ENCODE measurements around the gene FSTL5.
"Not testable (repeated sequence)": the region's sequence is repeated elsewhere in the genome, so short reads cannot be mapped to it uniquely, and the experiment has no call there.

Gene FSTL5

DNA sequence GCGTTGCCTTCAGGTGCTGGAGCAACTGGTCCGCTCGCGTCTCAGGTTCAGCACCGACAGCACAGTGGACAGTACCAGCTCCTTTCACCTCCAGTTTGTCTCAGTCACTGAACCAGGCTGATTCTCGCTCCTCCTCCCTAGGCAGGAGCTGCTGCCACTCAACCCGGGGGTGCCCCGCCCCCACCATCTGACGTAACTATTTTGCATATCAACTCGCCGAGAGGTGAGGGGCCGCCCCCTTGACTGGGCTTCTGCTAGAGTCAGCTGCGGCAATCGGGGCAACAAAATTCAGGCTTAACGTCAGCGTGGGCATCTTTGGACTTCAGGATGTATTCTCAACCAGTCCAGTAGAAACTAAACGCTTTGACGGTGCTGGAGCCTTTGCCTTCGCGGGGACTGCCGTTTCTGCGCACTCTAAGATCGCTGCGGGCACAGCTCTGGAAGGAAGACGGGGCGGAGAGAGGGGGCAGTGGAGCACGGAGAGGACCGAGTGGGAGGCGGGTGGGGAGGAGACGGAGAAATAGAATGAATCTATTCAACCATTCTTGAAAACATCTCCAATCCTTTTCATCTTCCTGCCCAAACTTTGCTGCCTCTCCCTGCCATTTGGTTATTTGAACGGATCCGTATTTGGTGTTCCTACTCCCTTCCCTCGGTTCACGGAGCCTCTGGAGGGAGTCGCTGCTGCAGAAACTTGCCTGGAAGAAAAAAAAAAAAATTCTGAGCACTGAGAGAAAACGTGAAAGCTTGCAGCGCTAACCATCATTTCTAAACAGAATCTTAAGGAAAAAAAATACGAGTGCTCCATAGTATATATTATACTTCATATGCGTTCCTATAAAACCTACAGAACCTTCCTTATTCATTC lies at the start of gene FSTL5:
Gene FSTL5 (minus strand): TSS at position 109 of the 868 bp plus-strand sequence. CDS start 52,604 bp downstream, outside the sequence.
- DNase-seq: peak; percentile 69 to 95 (median 88)

DNA sequence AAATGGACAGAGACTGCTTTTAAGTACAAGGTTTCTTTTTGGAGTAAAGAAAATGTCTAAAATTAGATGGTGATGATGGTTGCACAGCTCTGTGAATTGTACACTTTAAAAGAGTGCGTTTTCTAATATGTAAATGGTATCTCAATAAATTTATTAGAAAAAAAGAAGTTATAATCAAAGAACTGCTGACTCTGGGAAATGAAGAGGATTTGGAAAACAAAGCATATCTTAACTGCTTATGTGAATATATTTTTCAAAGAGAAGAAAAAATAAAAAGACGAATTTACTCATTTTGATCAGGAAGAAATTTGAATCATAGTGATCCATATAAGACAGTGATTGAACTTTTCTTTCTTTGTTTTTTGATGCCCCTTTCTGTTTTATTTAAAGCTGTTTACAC lies 45.9 kb upstream of the FSTL5 start:
- DNase-seq: no peak
- intact Hi-C loops (cut with DNase I): no loop called here

More for the DNA sequence above, at the start of gene FSTL5:
- intact Hi-C loops (cut with DNase I): no loop called here

DNA sequence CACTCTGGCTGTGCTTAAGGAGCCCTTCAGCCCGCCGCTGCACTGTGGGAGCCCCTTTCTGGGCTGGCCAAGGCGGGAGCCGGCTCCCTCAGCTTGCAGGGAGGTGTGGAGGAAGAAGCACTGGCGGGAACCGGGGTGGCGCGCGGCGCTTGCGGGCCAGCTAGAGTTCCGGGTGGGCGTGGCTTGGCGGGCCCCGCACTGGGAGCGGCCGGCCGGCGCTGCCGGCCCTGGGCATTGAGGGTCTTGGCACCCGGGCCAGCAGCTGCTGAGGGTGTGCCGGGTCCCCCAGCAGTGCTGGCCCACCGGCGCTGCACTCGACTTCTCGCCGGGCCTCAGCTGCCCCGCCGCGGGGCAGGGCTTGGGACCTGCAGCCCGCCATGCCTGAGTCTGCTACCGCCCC lies 39.7 kb upstream of the FSTL5 start:
- intact Hi-C loops (cut with DNase I); DNase-seq: not testable (repeated sequence)

DNA sequence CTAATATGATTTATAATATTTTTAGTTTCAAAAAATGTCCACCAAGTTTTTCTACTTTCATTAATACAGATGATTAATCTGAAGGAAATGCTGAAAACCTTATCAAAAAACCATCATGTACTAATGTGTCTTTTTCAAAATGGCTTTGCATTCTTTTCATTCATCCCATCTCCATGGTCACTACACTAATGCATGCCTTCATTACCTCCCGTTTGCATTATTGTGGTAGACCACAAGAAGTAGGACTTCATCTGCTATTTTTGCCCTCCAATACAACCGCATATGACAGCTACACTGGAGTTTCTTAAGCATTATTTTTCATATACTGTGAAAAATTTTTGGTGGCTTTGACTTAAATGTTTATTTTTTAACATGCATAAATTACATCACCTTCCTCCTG lies 37.9 kb upstream of the FSTL5 start:
- DNase-seq: no peak
- intact Hi-C loops (cut with DNase I): no loop called here

DNA sequence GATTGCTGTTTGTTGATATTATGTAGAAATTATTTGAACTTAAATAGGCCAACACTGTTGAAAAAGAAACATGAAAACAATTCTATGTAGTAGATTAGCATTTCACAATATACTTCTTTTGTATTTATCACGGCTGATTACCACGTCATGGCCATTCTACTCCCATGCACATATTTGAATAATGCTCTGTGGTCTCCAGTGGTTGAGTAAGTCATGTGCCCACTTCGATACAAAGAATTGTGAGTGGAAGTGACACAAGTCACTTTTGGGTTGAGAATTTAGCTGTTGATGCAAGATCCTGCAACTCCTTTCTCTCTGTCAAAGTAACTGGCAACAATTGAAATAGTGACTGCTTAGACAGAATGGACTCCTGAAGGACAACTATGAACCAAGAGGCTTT lies 6.7 kb upstream of the FSTL5 start:
- intact Hi-C loops (cut with DNase I): no loop called here
- no peak for DNase-seq

DNA sequence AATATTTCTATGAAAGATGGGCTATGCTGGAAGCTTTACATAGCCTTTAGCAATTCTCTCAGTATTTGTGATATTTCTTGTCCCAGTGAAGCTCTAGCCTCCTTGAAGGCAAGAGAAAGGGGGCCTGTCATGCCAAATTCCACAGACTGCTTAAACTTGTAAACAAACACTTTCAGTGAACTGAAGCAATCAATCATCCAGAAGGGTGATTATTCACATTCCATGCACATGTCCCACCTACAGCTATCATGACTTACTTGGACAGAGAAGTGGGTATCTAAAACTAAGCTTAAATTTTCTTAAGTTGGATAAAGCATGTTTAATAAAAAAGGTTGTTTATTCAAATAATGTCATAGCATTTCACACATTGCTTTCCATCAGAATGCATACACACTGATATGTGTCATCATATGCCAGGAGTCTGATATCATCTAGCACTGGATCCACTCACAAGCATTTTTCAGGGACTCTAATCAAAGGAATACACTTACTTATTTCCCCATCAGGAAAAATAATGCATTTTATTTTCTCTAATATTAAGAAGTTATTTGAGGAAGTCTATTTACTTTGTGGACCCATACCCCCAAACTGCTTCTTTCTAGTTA lies 1.2 kb upstream of the FSTL5 start:
- no peak for DNase-seq
- intact Hi-C loops (cut with DNase I): no loop called here

DNA sequence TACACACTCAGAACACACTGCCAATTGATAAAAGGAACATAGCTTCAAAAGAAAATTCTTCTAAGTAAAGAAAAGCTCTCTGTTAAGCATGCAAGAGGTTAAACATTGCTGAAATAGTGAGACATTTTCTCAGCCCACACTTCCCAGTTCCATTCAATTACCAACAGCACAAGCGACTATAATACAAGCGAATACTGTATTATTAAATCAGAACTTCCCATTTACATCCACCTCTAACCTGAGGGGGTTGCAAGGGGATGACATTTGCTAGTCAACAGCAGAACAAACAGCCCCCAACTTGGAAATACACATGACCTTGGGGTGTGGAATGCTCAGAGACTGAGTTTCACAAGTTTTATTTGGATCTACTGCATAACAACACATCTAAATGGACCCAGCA lies 1.1 kb downstream of the FSTL5 start:
- DNase-seq: no peak
- intact Hi-C loops (cut with DNase I): no loop called here

DNA sequence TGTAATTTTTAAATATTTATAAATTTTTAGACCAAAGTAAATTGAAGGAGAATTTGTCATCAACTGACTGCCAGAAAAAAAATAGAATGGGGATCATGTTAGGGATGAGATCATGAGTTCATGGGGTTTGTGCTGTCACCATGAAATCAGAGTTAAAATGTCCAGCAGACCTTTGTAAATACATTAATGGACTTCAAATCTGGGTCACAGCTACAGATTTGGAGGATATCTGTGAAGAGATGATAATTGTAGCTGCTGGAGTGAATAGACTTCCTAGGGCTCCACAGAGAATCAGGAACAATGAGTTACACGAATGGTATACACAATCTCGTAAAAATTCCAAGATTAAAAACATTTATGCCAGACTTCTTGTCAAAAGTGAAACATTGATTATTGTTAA lies 6.6 kb downstream of the FSTL5 start:
- no peak for DNase-seq
- intact Hi-C loops (cut with DNase I): no loop called here

DNA sequence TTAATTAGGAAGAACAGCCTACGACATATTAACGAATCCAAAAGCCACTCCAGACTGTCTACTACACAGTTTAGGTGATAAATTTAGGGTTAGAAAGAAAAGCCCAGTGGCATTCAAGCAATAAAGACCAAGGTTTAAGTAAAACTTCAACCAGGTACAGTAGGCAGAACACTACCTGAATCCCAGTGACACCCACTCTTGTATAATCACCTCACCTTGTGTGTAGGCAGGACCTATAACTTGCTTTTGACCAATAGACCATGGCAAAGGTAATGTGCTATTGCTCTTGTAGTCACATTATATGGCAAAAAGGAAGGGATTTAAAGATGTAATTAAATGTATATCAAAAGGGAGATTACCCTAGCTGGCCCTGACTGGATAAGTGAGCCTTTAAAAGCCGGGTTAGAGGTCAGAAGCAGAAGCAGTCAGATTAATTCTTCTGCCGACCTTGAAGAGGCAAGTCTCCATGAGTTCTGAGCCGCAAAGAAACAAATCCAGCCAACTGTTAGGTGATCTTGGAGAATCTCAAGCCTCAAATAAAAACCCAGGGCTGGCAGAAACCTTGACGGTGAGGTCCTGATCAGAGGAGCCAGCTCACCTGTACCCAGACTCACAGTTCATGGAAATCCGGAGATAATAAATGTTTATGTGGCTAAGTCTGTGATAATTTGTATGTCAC lies 8.8 kb downstream of the FSTL5 start:
- intact Hi-C loops (cut with DNase I): no loop called here
- no peak for DNase-seq

DNA sequence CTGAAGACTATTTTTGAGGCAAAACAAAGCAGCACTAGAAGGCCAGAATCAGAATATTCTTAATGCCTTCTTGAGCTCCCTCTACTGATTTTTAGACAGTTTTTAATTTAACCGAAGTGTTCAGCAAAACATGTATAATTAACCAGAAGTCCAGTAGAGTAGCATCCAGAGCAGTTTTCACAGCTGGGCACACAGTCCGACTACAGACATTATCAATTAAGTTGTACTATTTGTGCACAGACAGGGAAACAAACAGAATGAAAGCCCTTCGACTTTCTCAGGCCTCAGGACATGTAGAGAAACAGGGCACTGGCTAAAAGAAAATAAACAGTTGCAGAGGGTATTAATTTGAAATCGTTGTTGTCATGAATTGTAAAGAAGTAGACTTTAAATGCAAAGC lies 11.9 kb downstream of the FSTL5 start:
- intact Hi-C loops (cut with DNase I): no loop called here

DNA sequence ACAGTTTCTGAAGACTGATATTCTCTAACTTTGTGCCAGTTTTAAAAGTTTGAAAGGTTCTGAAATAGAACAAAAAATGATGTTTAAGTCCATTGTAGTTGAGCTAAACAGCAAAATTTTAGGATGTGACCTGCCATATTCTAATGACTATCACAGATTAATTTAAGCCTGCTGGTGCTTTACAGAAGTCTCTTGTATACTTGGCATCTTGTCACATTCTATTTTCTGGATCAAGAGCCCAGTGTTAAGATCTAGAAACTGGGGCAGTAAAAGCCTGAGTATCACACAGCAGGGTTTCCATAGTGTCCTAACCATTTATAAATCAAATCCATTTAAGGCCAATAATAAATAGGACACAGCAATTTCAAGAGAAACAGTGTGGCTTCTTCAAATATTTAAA lies 12.4 kb downstream of the FSTL5 start:
- no peak for DNase-seq
- intact Hi-C loops (cut with DNase I): no loop called here

More for the DNA sequence above, 11.9 kb downstream of the FSTL5 start:
- no peak for DNase-seq

DNA sequence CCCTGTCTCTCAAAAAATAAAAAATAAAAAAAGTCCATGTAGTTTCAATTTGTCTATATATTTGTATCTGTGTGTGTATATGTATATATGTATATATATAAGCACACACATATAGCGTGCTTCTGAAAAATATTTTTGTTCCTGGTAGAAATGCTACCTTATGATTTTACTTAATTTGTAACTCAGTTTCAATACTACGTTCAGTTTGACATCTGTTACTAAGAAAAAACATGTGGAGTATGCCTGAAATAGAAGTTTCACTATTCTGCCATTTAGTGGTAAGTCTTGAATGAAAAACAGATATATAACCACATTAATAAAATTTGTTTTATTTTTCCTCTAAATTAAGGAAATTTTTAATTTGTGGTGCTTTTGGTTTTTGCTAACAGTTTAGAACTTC lies 14.2 kb downstream of the FSTL5 start:
- no peak for DNase-seq
- intact Hi-C loops (cut with DNase I): no loop called here

DNA sequence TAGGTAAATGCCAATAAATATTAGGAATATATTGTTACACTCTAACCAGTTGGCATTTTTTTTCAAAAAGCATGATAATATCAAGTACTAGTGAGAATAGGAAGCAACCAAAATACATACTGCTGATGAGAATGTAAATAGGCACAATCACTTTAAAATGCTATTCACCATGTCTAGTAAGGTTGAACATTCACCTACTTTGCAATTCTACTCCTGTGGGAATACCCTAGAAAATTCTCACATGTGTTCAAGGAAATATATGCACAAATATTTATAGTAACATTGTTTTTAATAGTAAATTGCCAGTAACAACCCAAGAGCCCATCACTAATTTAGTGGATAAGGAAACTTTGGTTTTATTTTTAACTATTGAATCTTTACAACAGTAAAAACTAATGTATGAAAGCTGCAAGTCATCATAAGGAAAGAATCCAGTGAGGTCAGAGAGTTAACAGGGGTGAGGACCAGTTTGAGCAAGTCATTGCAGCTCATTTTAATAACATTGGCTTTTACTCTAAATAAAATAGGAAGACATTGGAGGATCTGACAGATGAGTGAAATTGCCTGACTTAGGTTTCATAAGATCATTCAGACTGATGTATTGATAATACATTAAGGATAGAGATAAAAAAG lies 23.6 kb downstream of the FSTL5 start:
- no peak for DNase-seq
- intact Hi-C loops (cut with DNase I): no loop called here

DNA sequence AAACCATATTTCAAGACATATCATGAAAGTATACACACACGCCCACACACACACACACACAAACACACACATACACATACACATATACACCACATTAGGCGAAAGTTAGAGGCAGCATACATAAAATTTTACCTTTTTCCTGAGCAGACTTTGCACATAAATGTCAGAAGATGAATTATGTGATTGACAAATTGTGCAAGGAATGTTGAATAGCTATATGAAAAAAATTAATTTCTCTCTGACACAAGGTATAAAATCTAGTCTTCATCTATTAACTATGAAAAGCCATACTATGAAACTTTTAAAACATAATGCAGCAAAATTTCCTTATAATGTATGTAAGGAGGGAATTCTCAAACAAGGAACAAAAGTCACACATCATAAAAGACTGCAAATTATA lies 24.4 kb downstream of the FSTL5 start:
- no peak for DNase-seq
- intact Hi-C loops (cut with DNase I): no loop called here

DNA sequence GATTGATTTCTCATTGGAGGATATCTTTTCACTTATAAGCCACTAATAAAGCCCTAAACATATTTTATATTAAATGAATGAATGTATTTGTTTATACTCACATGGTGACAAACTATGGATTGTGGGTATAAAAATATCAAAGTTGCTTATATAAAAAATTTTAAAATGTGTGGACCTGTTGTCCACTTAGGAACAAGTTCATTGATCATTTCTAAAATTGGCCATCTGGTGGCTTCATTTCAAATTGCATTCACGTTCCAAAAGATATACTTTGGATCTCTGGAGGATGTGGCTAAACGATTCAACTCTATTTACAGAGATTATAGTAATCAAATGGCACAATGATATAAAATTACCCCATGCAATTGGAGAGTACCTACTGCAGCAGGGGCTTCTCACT lies 32.5 kb downstream of the FSTL5 start:
- intact Hi-C loops (cut with DNase I): no loop called here
- no peak for DNase-seq

DNA sequence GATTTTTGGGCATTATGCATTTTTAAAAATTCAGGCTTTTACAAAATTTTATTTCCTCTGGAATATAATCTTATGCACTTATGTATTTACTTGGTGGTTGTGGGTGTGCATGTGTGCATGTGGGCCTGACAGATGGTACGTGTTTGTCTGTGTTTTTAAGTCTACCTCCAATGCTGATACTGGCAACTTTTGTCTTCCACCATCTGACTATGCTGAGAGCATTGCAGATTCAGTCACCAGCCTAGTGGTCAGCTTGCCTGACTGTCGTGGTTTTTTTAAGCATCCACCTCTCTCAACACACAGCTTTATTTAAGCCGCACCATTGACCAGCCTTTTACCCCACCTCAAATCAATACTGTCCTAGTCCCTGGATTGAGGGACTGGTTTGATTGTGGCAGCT lies 37.1 kb downstream of the FSTL5 start:
- intact Hi-C loops (cut with DNase I): no loop called here
- no peak for DNase-seq

DNA sequence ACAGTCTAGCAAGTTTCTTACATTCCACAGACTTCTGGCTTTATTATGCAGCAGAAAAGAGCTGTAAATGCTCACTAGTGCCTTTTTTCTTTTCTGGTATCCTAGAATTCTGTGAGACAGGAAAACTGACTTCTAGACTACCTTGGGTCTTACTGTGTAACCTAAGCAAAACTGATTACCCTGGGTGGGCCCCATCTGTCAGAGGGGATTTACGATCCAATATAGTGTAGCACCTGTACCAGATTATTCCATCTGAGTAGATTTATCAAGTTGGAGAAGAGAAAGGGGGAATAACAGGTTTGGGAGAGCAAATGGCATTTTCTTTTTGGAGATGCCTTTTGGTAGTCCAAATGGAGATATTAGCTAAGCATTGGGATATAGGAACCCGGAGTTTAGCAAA lies 46.7 kb downstream of the FSTL5 start:
- intact Hi-C loops (cut with DNase I): no loop called here
- DNase-seq: no peak

DNA sequence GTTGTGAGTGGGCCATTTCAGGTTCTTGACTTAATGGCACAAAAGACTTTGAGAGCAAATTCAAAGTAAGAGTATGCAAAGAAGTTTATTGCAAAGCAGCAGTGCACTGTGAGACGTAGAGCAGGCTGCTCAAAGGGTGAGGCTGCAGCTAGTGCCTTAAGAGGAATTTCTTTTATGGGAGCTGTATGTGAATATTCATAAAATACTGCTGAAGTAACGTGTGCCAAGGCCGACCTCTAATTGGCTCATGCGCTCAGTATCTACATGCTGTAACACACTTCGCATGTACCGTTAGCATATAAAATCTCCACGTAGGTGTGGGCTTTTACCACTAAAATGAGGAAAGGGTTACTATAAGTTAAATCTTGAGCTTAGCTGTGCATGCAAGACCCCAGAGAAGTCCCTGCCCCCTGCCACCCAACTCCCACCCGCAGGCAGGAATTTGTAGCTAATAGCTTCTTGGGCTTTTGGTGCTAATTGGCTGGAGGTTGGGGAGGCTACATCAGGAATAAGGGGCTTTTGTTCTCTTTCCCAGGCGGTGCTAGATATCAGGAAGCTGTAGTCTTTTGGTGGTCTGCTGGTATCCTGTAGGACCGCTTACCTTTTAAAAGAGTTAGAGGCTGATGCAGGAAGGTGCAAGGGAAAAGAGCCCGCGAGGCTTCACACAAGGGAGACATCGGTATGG lies 47.6 kb downstream of the FSTL5 start:
- intact Hi-C loops (cut with DNase I): no loop called here
- no peak for DNase-seq

DNA sequence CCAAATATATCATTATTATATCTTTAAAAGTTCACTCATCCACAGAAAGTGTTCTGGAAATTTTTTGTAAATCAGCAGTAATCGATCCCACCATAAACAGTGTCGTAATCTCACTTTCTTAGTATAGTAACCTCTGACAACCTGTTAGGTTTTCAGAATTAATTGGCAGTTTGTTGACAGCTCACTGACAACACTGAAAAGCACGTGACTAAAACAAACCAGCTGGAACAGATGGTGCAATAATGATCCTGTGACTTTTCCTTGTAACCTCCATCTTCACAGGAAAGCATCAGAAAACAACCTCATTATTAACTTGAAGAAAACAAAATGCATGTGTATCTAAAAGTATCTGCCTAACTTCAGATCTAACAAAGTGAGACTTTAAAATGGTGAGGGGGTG lies 48.5 kb downstream of the FSTL5 start:
- DNase-seq: no peak
- intact Hi-C loops (cut with DNase I): no loop called here
